ENCODE measurements around the gene CMPK1.

- TF ChIP-seq CTCF (optimal IDR thresholded peaks at IDR 0.05 in 1 of 3, IDR thresholded peaks at IDR 0.05 in 1 of 3, conservative IDR thresholded peaks at IDR 0.05 in 1 of 3; ENCODE audit: extremely low read depth in 1 of 3, insufficient read depth in 2 of 3, low read length in 3 of 3) (no peak), EZH2 (IDR thresholded peaks at IDR 0.05; ENCODE audit: low read length) (no peak)
These were observed 44.6 kb downstream of the CMPK1 start for GRCh38 chr1:47378147-47378546.
